ENCODE results near the gene TSTD2.

- TF ChIP-seq CTCF (IDR thresholded peaks at IDR 0.05) (no peak), POLR2A (IDR thresholded peaks at IDR 0.05) (no peak)
Observed at GRCh38 chr9:97633859-97634490, 807 bp upstream of the TSTD2 start.

Data from esophagus squamous epithelium (tissue), 4 donors.